SU-DHL-6 (cell line): ENCODE data around the gene MUC5B.

Experiments used
- EZH2phosphoT487 ChIP-seq: fragments of 200-600 bp; sonication (generic), shearing (Covaris generic); conservative IDR thresholded peaks from 2 replicates; pipeline ENCODE4 v1.6.1; 2018; ENCODE audit warnings: mild to moderate bottlenecking, antibody characterized with exemption, low read length, moderate library complexity, mixed read lengths
- TF ChIP-seq, protein P1 (sequence below): fragments of 200-600 bp; sonication (generic); IDR thresholded peaks from one replicate; pipeline ENCODE4 v1.5.1; 2017; ENCODE audit warnings: antibody characterized with exemption, mild to moderate bottlenecking, low read length, moderate library complexity; ENCODE audit not compliant: insufficient read depth, poor library complexity, severe bottlenecking

DNA sequence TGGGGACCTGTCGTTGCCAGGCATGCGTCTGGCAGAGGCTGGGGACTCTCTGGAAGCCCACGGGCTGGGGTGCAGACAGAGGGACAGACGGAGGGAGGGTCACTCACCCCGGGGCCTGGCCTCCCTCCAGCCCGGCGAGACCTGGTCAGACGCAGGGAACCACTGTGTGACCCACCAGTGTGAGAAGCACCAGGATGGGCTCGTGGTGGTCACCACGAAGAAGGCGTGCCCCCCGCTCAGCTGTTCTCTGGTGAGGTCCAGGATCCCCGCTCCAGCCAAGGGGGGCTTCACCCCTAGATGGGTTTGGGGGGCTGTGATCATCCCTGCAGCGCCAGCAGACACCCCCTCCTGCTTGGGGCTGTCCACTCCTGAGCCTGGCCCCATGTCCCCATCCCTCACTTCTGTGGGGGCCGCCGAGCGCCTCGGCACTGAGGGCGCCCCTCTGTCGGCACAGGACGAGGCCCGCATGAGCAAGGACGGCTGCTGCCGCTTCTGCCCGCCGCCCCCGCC is 23.6 kb upstream of the MUC5B start:
- TF ChIP-seq, protein P1, sequence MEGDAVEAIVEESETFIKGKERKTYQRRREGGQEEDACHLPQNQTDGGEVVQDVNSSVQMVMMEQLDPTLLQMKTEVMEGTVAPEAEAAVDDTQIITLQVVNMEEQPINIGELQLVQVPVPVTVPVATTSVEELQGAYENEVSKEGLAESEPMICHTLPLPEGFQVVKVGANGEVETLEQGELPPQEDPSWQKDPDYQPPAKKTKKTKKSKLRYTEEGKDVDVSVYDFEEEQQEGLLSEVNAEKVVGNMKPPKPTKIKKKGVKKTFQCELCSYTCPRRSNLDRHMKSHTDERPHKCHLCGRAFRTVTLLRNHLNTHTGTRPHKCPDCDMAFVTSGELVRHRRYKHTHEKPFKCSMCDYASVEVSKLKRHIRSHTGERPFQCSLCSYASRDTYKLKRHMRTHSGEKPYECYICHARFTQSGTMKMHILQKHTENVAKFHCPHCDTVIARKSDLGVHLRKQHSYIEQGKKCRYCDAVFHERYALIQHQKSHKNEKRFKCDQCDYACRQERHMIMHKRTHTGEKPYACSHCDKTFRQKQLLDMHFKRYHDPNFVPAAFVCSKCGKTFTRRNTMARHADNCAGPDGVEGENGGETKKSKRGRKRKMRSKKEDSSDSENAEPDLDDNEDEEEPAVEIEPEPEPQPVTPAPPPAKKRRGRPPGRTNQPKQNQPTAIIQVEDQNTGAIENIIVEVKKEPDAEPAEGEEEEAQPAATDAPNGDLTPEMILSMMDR: no peak
- TF ChIP-seq EZH2phosphoT487: no peak
